Neutrophil (primary cell): Measurements from ENCODE around the gene SPAG17.

Experiments
- H3K27ac ChIP-seq: fragments of 200-600 bp; sonication (generic); 2 replicates; pipeline ENCODE4 v1.5.1; 2016; ENCODE audit warnings: mild to moderate bottlenecking, moderate library complexity
- H3K27me3 ChIP-seq: fragments of 200-600 bp; sonication (generic); 2 replicates; pipeline ENCODE4 v1.6.0; 2016; ENCODE audit warnings: mild to moderate bottlenecking
- H3K36me3 ChIP-seq: fragments of 200-600 bp; sonication (generic); 2 replicates; pipeline ENCODE4 v1.5.1; 2017
- H3K4me1 ChIP-seq, 2 experiments: fragments of 200-600 bp in 1 of 2; sonication (generic) in 1 of 2; 1 replicate in 1 of 2; 2 replicates in 1 of 2; pipeline versions ENCODE4 v1.5.1 to v1.6.1; 2013 to 2016; ENCODE audit warnings: low read depth in 1 of 2, low read length in 1 of 2, mild to moderate bottlenecking in 1 of 2, moderate library complexity in 1 of 2; ENCODE audit not compliant: control insufficient read depth in 1 of 2, insufficient read depth in 1 of 2
- H3K4me3 ChIP-seq, 2 experiments: fragments of 200-600 bp in 1 of 2; sonication (generic) in 1 of 2; 1 replicate in 1 of 2; 2 replicates in 1 of 2; pipeline ENCODE4 v1.5.1; 2013 to 2016; ENCODE audit warnings: low read depth in 1 of 2, low read length in 1 of 2, mild to moderate bottlenecking in 1 of 2, moderate library complexity in 1 of 2
- H3K9me3 ChIP-seq: fragments of 200-600 bp; sonication (generic); 2 replicates; pipeline ENCODE4 v1.5.1; 2016
- TF ChIP-seq, protein P1 (sequence below): fragments of 200-600 bp; sonication (generic); IDR thresholded peaks from 2 replicates; pipeline ENCODE4 v1.5.1; 2016; ENCODE audit warnings: antibody characterized with exemption

Gene SPAG17

DNA sequence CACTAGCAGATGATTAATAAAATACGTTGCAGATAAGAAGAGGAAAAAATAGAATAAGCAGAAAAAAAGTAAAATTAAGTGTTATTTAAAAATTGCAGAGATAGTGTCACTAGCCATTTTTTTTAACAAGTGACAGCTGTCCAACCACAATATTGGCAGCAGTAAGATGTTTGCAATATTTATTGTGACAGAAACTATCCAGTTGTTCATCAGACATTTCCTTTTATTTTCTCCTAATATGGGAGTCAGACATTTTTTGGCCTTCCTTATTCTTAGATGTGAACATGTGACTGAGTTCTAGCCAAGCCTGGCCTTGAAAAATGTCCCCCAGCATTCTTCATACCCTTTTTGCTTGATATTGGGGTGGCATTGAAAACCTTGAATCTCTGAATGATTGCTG, 3.4 kb upstream of the SPAG17 start:
- Histone ChIP-seq H3K27ac (no peak overlapping the region), H3K36me3 (no peaks in the 10 kb centered on the region), H3K4me1 (no peaks in the 10 kb centered on the region), H3K9me3 (no peaks in the 10 kb centered on the region), H3K4me3 (no peak overlapping the region), H3K27me3 (peaks cover 15% of the 10 kb centered on the region)
- TF ChIP-seq, protein P1, sequence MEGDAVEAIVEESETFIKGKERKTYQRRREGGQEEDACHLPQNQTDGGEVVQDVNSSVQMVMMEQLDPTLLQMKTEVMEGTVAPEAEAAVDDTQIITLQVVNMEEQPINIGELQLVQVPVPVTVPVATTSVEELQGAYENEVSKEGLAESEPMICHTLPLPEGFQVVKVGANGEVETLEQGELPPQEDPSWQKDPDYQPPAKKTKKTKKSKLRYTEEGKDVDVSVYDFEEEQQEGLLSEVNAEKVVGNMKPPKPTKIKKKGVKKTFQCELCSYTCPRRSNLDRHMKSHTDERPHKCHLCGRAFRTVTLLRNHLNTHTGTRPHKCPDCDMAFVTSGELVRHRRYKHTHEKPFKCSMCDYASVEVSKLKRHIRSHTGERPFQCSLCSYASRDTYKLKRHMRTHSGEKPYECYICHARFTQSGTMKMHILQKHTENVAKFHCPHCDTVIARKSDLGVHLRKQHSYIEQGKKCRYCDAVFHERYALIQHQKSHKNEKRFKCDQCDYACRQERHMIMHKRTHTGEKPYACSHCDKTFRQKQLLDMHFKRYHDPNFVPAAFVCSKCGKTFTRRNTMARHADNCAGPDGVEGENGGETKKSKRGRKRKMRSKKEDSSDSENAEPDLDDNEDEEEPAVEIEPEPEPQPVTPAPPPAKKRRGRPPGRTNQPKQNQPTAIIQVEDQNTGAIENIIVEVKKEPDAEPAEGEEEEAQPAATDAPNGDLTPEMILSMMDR = no peak

DNA sequence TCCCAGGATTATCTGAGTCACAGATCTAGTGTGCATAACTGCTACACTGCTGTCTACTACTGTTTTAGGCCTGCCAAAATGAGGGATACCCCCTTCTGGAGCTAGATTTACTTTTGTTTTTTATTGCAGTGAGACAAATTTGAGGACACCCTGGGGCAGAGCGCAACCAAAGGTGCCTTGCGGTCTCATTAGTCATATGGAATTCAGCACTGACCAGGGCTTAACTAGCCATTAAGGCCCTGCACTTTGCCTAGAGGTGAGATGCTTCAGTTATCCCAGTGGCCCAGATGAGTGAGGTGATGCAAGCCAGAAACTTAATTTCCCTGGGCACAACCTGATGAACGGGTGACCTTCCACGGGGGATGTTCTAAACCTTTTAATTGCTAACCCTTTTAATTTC, 998 bp upstream of the SPAG17 start:
- H3K4me1 ChIP-seq = no peaks in the 10 kb centered on the region
- H3K27me3 ChIP-seq = peaks cover 15% of the 10 kb centered on the region
- TF ChIP-seq, protein P1 = no peak
- H3K9me3 ChIP-seq = no peaks in the 10 kb centered on the region
- H3K36me3 ChIP-seq = no peaks in the 10 kb centered on the region
- no peak overlapping the region for H3K4me3 ChIP-seq
- no peak overlapping the region for H3K27ac ChIP-seq

DNA sequence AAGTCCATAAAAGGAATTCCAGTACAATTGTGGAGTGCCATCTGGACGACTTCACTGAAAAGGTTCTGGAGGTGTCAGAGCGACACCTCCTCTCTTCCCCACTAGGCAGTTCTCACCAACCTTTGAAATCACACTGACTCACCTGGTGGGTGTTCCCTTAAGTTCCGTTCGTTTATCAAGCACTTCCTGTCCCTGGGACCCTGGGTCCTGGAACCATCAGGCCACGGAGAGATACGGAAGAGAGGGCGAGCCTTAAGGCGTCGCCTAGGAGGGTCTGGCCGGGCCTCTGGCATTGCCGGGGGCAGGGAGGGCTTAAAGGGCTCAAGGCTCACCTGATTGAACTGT, 317 bp downstream of the SPAG17 start:
- TF ChIP-seq, protein P1 = no peak
- Histone ChIP-seq H3K27ac (no peak overlapping the region), H3K27me3 (peaks cover 15% of the 10 kb centered on the region), H3K4me3 (no peak overlapping the region), H3K4me1 (no peaks in the 10 kb centered on the region), H3K36me3 (no peaks in the 10 kb centered on the region), H3K9me3 (no peaks in the 10 kb centered on the region)

DNA sequence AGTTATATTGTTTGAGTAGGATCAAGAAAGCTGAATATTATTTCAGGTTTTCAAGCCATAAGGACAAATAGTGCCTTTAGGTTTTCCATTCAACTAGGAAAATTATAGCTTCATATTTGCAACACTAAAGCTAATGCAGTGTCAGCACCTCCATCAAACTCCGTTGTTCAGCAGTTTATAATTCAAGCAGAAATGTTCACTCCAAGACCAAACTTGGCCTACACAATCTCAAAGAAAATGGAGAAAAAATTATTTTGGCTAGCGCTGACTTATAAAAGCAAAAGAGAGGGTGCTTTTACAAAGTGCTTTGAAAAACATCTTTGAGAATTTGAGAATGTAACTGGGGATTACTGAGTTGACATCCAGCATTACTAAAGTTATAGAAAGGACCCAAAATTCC, 1.4 kb downstream of the SPAG17 start:
- no peaks in the 10 kb centered on the region for H3K36me3 ChIP-seq
- H3K9me3 ChIP-seq = no peaks in the 10 kb centered on the region
- H3K27ac ChIP-seq = no peak overlapping the region
- TF ChIP-seq, protein P1 = no peak
- no peaks in the 10 kb centered on the region for H3K4me1 ChIP-seq
- H3K4me3 ChIP-seq = no peak overlapping the region
- H3K27me3 ChIP-seq = peaks cover 15% of the 10 kb centered on the region

DNA sequence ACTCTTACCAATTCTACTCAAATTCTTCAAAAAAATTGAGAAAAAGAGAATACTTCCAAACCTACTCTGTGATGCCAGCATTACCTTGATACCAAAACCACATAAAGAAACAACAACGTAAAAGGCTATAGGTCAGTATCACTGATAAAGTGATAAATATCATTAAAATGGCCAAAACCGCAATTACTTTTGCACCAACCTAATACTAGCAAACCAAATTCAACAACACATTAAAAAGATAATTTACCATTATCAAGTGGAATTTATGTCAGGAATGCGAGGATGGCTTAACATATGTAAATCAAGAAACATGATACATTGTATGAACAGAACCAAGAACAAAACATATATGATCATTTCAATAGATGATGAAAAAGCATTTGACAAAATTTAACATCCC, 7.0 kb downstream of the SPAG17 start:
- no peaks in the 10 kb centered on the region for H3K4me1 ChIP-seq
- no peaks in the 10 kb centered on the region for H3K27me3 ChIP-seq
- no peak overlapping the region for H3K4me3 ChIP-seq
- H3K27ac ChIP-seq = no peak overlapping the region
- H3K36me3 ChIP-seq = no peaks in the 10 kb centered on the region
- TF ChIP-seq, protein P1 = no peak
- no peaks in the 10 kb centered on the region for H3K9me3 ChIP-seq

DNA sequence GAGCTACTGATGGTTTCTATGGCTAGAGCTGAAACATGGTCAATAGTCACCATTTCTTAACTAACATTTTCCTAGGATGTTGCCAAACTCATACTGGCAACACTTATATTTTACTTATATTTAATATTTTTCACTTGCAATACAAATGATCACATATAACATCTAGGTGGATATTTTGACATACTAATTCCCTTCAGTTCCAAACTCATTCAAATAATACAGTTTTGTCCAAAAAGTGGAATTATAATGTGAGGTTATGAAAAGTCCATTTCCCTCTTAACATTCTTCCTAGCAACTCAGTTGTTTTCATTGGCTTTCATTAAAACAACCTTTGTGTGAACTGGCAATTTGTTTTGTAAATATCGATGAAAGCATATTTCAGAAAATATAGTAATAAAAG, 16.0 kb downstream of the SPAG17 start:
- Histone ChIP-seq H3K36me3 (no peaks in the 10 kb centered on the region), H3K4me1 (no peaks in the 10 kb centered on the region), H3K9me3 (no peaks in the 10 kb centered on the region), H3K4me3 (no peak overlapping the region), H3K27me3 (no peaks in the 10 kb centered on the region), H3K27ac (no peak overlapping the region)
- TF ChIP-seq, protein P1 = no peak
